ENCODE data around the gene GSDME.

The GSDME gene

GRCh38 chr7:24799506-24799905 lies 42.2 kb upstream of the GSDME start:
- TF ChIP-seq TCF4 (CRISPR knock-in tag; IDR thresholded peaks at IDR 0.05; ENCODE audit: borderline replicate concordance) (no peak), ZFP3 (CRISPR knock-in tag; IDR thresholded peaks at IDR 0.05) (no peak), OSR1 (CRISPR knock-in tag; IDR thresholded peaks at IDR 0.05) (no peak), RARB (CRISPR knock-in tag; IDR thresholded peaks at IDR 0.05) (no peak), GLIS3 (CRISPR knock-in tag; IDR thresholded peaks at IDR 0.05) (no peak), ZC3H10 (CRISPR knock-in tag; IDR thresholded peaks at IDR 0.05) (no peak), BACH2 (CRISPR knock-in tag; IDR thresholded peaks at IDR 0.05; ENCODE audit: borderline replicate concordance) (no peak), ZFP30 (CRISPR knock-in tag; IDR thresholded peaks at IDR 0.05) (no peak), ZNF70 (CRISPR knock-in tag; IDR thresholded peaks at IDR 0.05) (no peak), ESRRG (CRISPR knock-in tag; IDR thresholded peaks at IDR 0.05) (no peak), SNAI2 (CRISPR knock-in tag; IDR thresholded peaks at IDR 0.05) (no peak), CSDC2 (CRISPR knock-in tag; IDR thresholded peaks at IDR 0.05) (no peak)
- TF ChIP-seq, protein P1, sequence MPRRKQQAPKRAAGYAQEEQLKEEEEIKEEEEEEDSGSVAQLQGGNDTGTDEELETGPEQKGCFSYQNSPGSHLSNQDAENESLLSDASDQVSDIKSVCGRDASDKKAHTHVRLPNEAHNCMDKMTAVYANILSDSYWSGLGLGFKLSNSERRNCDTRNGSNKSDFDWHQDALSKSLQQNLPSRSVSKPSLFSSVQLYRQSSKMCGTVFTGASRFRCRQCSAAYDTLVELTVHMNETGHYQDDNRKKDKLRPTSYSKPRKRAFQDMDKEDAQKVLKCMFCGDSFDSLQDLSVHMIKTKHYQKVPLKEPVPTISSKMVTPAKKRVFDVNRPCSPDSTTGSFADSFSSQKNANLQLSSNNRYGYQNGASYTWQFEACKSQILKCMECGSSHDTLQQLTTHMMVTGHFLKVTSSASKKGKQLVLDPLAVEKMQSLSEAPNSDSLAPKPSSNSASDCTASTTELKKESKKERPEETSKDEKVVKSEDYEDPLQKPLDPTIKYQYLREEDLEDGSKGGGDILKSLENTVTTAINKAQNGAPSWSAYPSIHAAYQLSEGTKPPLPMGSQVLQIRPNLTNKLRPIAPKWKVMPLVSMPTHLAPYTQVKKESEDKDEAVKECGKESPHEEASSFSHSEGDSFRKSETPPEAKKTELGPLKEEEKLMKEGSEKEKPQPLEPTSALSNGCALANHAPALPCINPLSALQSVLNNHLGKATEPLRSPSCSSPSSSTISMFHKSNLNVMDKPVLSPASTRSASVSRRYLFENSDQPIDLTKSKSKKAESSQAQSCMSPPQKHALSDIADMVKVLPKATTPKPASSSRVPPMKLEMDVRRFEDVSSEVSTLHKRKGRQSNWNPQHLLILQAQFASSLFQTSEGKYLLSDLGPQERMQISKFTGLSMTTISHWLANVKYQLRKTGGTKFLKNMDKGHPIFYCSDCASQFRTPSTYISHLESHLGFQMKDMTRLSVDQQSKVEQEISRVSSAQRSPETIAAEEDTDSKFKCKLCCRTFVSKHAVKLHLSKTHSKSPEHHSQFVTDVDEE (CRISPR knock-in tag; IDR thresholded peaks at IDR 0.05): no peak
- TF ChIP-seq, protein P2, sequence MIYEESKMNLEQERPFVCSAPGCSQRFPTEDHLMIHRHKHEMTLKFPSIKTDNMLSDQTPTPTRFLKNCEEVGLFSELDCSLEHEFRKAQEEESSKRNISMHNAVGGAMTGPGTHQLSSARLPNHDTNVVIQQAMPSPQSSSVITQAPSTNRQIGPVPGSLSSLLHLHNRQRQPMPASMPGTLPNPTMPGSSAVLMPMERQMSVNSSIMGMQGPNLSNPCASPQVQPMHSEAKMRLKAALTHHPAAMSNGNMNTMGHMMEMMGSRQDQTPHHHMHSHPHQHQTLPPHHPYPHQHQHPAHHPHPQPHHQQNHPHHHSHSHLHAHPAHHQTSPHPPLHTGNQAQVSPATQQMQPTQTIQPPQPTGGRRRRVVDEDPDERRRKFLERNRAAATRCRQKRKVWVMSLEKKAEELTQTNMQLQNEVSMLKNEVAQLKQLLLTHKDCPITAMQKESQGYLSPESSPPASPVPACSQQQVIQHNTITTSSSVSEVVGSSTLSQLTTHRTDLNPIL (CRISPR knock-in tag; IDR thresholded peaks at IDR 0.05; ENCODE audit: low read depth): no peak
- ATAC-seq: no peak

DNA sequence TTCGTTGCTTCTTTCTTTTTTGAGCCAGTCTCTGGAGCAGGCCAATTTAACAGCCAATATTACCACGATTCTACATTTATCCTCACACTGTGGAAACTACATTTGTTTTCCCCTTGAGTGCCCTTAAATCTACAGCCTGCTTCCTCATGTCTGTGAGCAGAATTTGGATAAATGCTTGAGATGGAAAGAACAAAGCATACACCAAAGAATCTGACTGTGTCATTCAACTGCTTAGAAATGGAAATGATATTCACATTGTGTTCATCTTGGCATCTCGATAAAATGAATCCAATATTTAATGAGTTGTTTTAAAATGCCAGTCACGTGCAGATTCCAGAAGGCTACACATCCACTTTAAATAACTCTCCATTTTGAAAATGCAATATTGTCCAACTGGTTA lies 41.0 kb upstream of the GSDME start:
- no peak for ATAC-seq
- TF ChIP-seq RARB (CRISPR knock-in tag; IDR thresholded peaks at IDR 0.05) (no peak), BACH2 (CRISPR knock-in tag; IDR thresholded peaks at IDR 0.05; ENCODE audit: borderline replicate concordance) (no peak), ZNF565 (CRISPR knock-in tag; conservative IDR thresholded peaks at IDR 0.05; ENCODE audit: low read depth) (no peak), ZFP30 (CRISPR knock-in tag; IDR thresholded peaks at IDR 0.05) (no peak), GLIS3 (CRISPR knock-in tag; IDR thresholded peaks at IDR 0.05) (no peak), PPARA (CRISPR knock-in tag; IDR thresholded peaks at IDR 0.05; ENCODE audit: borderline replicate concordance) (no peak), CSDC2 (CRISPR knock-in tag; IDR thresholded peaks at IDR 0.05) (no peak), TCF4 (CRISPR knock-in tag; IDR thresholded peaks at IDR 0.05; ENCODE audit: borderline replicate concordance) (no peak), SNAI2 (CRISPR knock-in tag; IDR thresholded peaks at IDR 0.05) (no peak), ISL1 (CRISPR knock-in tag; IDR thresholded peaks at IDR 0.05) (no peak), ZC3H10 (CRISPR knock-in tag; IDR thresholded peaks at IDR 0.05) (no peak), OSR1 (CRISPR knock-in tag; IDR thresholded peaks at IDR 0.05) (no peak), ZNF70 (CRISPR knock-in tag; IDR thresholded peaks at IDR 0.05) (no peak), ZNF8 (CRISPR knock-in tag; IDR thresholded peaks at IDR 0.05) (no peak), ARNTL (CRISPR knock-in tag; IDR thresholded peaks at IDR 0.05; ENCODE audit: borderline replicate concordance, low read depth) (no peak)
- TF ChIP-seq, protein P3, sequence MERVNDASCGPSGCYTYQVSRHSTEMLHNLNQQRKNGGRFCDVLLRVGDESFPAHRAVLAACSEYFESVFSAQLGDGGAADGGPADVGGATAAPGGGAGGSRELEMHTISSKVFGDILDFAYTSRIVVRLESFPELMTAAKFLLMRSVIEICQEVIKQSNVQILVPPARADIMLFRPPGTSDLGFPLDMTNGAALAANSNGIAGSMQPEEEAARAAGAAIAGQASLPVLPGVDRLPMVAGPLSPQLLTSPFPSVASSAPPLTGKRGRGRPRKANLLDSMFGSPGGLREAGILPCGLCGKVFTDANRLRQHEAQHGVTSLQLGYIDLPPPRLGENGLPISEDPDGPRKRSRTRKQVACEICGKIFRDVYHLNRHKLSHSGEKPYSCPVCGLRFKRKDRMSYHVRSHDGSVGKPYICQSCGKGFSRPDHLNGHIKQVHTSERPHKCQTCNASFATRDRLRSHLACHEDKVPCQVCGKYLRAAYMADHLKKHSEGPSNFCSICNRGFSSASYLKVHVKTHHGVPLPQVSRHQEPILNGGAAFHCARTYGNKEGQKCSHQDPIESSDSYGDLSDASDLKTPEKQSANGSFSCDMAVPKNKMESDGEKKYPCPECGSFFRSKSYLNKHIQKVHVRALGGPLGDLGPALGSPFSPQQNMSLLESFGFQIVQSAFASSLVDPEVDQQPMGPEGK (CRISPR knock-in tag; IDR thresholded peaks at IDR 0.05; ENCODE audit: borderline replicate concordance): no peak
- TF ChIP-seq, protein P4, sequence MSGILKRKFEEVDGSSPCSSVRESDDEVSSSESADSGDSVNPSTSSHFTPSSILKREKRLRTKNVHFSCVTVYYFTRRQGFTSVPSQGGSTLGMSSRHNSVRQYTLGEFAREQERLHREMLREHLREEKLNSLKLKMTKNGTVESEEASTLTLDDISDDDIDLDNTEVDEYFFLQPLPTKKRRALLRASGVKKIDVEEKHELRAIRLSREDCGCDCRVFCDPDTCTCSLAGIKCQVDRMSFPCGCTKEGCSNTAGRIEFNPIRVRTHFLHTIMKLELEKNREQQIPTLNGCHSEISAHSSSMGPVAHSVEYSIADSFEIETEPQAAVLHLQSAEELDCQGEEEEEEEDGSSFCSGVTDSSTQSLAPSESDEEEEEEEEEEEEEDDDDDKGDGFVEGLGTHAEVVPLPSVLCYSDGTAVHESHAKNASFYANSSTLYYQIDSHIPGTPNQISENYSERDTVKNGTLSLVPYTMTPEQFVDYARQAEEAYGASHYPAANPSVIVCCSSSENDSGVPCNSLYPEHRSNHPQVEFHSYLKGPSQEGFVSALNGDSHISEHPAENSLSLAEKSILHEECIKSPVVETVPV (CRISPR knock-in tag; IDR thresholded peaks at IDR 0.05): no peak

- TF ChIP-seq ISL1 (CRISPR knock-in tag; IDR thresholded peaks at IDR 0.05) (no peak), PPARA (CRISPR knock-in tag; IDR thresholded peaks at IDR 0.05; ENCODE audit: borderline replicate concordance) (no peak), CSDC2 (CRISPR knock-in tag; IDR thresholded peaks at IDR 0.05) (no peak), ARNTL (CRISPR knock-in tag; IDR thresholded peaks at IDR 0.05; ENCODE audit: borderline replicate concordance, low read depth) (no peak), ESRRG (CRISPR knock-in tag; IDR thresholded peaks at IDR 0.05) (no peak), ZFP3 (CRISPR knock-in tag; IDR thresholded peaks at IDR 0.05) (no peak), SNAI2 (CRISPR knock-in tag; IDR thresholded peaks at IDR 0.05) (no peak)
- TF ChIP-seq, protein P4 (CRISPR knock-in tag; IDR thresholded peaks at IDR 0.05): no peak
- ATAC-seq: no peak
Measured at GRCh38 chr7:24797270-24797669, 40.0 kb upstream of the GSDME start.

All from SK-N-SH treated with all-trans-retinoic acid at 6 μM for 48 hours (cell line).